Measurements from ENCODE around the gene SAMD4A.

DNA sequence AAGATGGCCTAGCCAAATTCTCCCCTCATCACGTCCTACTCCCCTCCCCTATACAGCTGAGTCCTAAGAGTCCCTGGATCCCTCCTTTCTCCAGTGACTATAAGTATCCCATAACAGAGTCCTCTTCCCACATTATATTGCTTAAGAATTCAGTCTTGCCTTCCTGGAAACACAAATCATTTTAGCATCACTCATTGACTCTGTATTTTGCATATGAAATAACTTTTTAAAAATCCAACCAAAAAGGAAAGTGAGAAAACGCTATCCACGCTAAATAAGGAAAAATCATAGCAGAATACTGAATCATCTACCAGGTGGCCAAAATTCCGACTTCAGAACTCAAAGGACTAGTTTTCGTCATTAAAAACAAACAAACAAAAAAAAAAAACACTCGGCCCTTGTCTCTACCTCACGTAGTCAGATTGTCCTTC is 205.5 kb downstream of the SAMD4A start:
- TF ChIP-seq, protein P1, sequence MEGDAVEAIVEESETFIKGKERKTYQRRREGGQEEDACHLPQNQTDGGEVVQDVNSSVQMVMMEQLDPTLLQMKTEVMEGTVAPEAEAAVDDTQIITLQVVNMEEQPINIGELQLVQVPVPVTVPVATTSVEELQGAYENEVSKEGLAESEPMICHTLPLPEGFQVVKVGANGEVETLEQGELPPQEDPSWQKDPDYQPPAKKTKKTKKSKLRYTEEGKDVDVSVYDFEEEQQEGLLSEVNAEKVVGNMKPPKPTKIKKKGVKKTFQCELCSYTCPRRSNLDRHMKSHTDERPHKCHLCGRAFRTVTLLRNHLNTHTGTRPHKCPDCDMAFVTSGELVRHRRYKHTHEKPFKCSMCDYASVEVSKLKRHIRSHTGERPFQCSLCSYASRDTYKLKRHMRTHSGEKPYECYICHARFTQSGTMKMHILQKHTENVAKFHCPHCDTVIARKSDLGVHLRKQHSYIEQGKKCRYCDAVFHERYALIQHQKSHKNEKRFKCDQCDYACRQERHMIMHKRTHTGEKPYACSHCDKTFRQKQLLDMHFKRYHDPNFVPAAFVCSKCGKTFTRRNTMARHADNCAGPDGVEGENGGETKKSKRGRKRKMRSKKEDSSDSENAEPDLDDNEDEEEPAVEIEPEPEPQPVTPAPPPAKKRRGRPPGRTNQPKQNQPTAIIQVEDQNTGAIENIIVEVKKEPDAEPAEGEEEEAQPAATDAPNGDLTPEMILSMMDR (conservative IDR thresholded peaks at IDR 0.05), result no peak
- no peak for TF ChIP-seq ZFX (IDR thresholded peaks at IDR 0.05)

Measured in C4-2B (cell line).